Stimulated activated CD4-positive, alpha-beta T cell treated with anti-CD3 and anti-CD28 coated beads, TNF-alpha, amount 100 ng/mL, for 4 hours (primary cell): Measurements from ENCODE around the gene JPH3.
"Not testable (repeated sequence)": the region's sequence is repeated elsewhere in the genome, so short reads cannot be mapped to it uniquely, and the experiment has no call there.

Experiments
- DNase-seq, 3 experiments: peaks; one replicate each; pipeline ENCODE4 v3.0.0-alpha.2; 2020; ENCODE audit warnings: low read depth in 3 of 3

The JPH3 gene

GRCh38 chr16:87575027-87575804, 27.1 kb upstream of the JPH3 start:
- no peak for DNase-seq

- no peak for DNase-seq
These were observed 26.1 kb upstream of the JPH3 start for GRCh38 chr16:87576171-87576570.

- not testable (repeated sequence) for DNase-seq
These were observed 24.0 kb upstream of the JPH3 start for GRCh38 chr16:87578142-87578930.

GRCh38 chr16:87579691-87580090, 22.6 kb upstream of the JPH3 start:
- DNase-seq: no peak

- no peak for DNase-seq
These were observed 21.4 kb upstream of the JPH3 start for GRCh38 chr16:87580855-87581261.

GRCh38 chr16:87581857-87582215, 20.5 kb upstream of the JPH3 start:
- no peak for DNase-seq

- no peak for DNase-seq
These were observed 19.9 kb upstream of the JPH3 start for GRCh38 chr16:87582216-87582965.

- DNase-seq: no peak
These were observed 19.4 kb upstream of the JPH3 start for GRCh38 chr16:87582966-87583325.

GRCh38 chr16:87583453-87584131, 18.7 kb upstream of the JPH3 start:
- DNase-seq: no peak

- DNase-seq: no peak
These were observed 18.0 kb upstream of the JPH3 start for GRCh38 chr16:87584271-87584670.

GRCh38 chr16:87584975-87585374, 17.3 kb upstream of the JPH3 start:
- no peak for DNase-seq

- DNase-seq: no peak
These were observed 16.7 kb upstream of the JPH3 start for GRCh38 chr16:87585442-87586200.

GRCh38 chr16:87586201-87586782, 16.0 kb upstream of the JPH3 start:
- DNase-seq: no peak

- DNase-seq: no peak
These were observed 14.7 kb upstream of the JPH3 start for GRCh38 chr16:87587636-87588035.

- no peak for DNase-seq
These were observed 10.1 kb upstream of the JPH3 start for GRCh38 chr16:87592018-87592712.

- DNase-seq: no peak
These were observed 8.5 kb upstream of the JPH3 start for GRCh38 chr16:87593710-87594258.

GRCh38 chr16:87595712-87596111, 6.6 kb upstream of the JPH3 start:
- no peak for DNase-seq

- no peak for DNase-seq
These were observed 4.9 kb upstream of the JPH3 start for GRCh38 chr16:87597324-87597830.

- no peak for DNase-seq
These were observed 3.9 kb upstream of the JPH3 start for GRCh38 chr16:87598431-87598830.

- DNase-seq: no peak
These were observed 2.1 kb upstream of the JPH3 start for GRCh38 chr16:87600246-87600645.
